HepG2 (cell line): ENCODE data around the gene ARHGEF6. TPM values are rescaled to one million over a fixed set of nuclear protein-coding genes. Genes with fewer than 3 reads are reported as not detected.
A peak's percentile ranks its signal among the peaks of the same experiment; 100 is the strongest.

Experiments
- ATAC-seq: fragments of 200-7000 bp; cut with Tn5 transposase; 3 replicates; pipeline ENCODE4 v1.9.1; 2020; ENCODE audit warnings: mild to moderate bottlenecking, moderate library complexity
- Bru-seq: library from RNA; stranded (reverse); fragments of 400-500 nt; gene quantifications from one replicate; lab custom pipeline; 2021; lab: Mats Ljungman, UMichigan
- BruChase-seq, 2 experiments: library from RNA; stranded (reverse); fragments of 400-500 nt; gene quantifications; one replicate each; lab custom pipeline; 2021; lab: Mats Ljungman, UMichigan
- BruUV-seq: library from RNA; stranded (reverse); fragments of 400-500 nt; replicated peaks from 2 replicates; lab custom pipeline; 2021; lab: Mats Ljungman, UMichigan
- CTCF ChIA-PET: fragments of 300-600 bp; formaldehyde crosslinking; extraction: SDS; loops from one replicate; lab custom pipeline; 2021; ENCODE audit warnings: low total read pairs, inconsistent platforms, low intra/inter-chr PET ratio; lab: Yijun Ruan, JAX
- POLR2A ChIA-PET: fragments of 350-600 bp; sonication (Branson Sonifier 250); formaldehyde crosslinking; loops from one replicate; lab custom pipeline; 2020; ENCODE audit warnings: antibody characterized with exemption, inconsistent platforms; lab: Yijun Ruan, JAX
- DNase-seq: peaks from one replicate; pipeline ENCODE4 v3.0.0-alpha.2; 2015; ENCODE audit warnings: low spot score
- FAIRE-seq: peaks from 3 replicates; lab custom pipeline; 2011; peaks lifted over from hg19 to GRCh38; lab: Jason Lieb, UNC
- H2AFZ ChIP-seq: one replicate; pipeline ENCODE4 v1.6.1; 2011; ENCODE audit warnings: low read length, inconsistent platforms
- H3K27ac ChIP-seq: fragments of 300-600 bp; 3 replicates; pipeline ENCODE4 v1.8.0; 2011; ENCODE audit warnings: mixed run types, mild to moderate bottlenecking, mixed read lengths, low read length, inconsistent platforms; ENCODE audit not compliant: insufficient read depth; ENCODE audit errors: extremely low read length
- H3K27me3 ChIP-seq, 2 experiments: fragments of 200-600 bp in 1 of 2; 2 replicates in 1 of 2; 3 replicates in 1 of 2; pipeline versions ENCODE4 v1.6.0 to v1.8.0; 2011; ENCODE audit warnings: low read length in 2 of 2, mild to moderate bottlenecking in 2 of 2, moderate library complexity in 2 of 2, inconsistent platforms in 1 of 2; ENCODE audit not compliant: insufficient read depth in 2 of 2, control insufficient read depth in 1 of 2
- H3K36me3 ChIP-seq, 2 experiments: fragments of 200-600 bp in 1 of 2; replicated peaks in 1 of 2; 2 replicates in 1 of 2; 3 replicates in 1 of 2; pipeline versions ENCODE4 v1.5.1 to v1.8.0; 2011; ENCODE audit warnings: low read length in 2 of 2, inconsistent platforms in 1 of 2; ENCODE audit not compliant: insufficient read depth in 2 of 2, control insufficient read depth in 1 of 2
- H3K4me1 ChIP-seq: 2 replicates; pipeline ENCODE4 v1.5.1; 2012; ENCODE audit warnings: low read length, inconsistent platforms; ENCODE audit not compliant: insufficient read depth
- H3K4me2 ChIP-seq: 2 replicates; pipeline ENCODE4 v1.6.0; 2011; ENCODE audit warnings: low read depth, low read length, inconsistent platforms
- H3K4me3 ChIP-seq, 3 experiments: fragments of 200-600 bp in 1 of 3; sonication (generic), shearing (Covaris generic) in 1 of 3; replicated peaks in 1 of 3; 2 replicates each; pipeline ENCODE4 v1.5.1; 2011 to 2016; ENCODE audit warnings: low read length in 3 of 3, inconsistent platforms in 2 of 3, low read depth in 2 of 3, mild to moderate bottlenecking in 2 of 3, control low read depth in 1 of 3, mixed read lengths in 1 of 3; ENCODE audit not compliant: insufficient read depth in 1 of 3
- H3K79me2 ChIP-seq: one replicate; pipeline ENCODE4 v1.6.1; 2011; ENCODE audit warnings: low read length, inconsistent platforms; ENCODE audit not compliant: insufficient read depth
- H3K9ac ChIP-seq: 2 replicates; pipeline ENCODE4 v1.6.0; 2011; ENCODE audit warnings: mild to moderate bottlenecking, low read depth, low read length, inconsistent platforms; ENCODE audit not compliant: insufficient read depth
- H3K9me3 ChIP-seq: 2 replicates; pipeline ENCODE4 v1.5.1; 2012; ENCODE audit warnings: mild to moderate bottlenecking, low read length
- H4K20me1 ChIP-seq: 2 replicates; pipeline ENCODE4 v1.6.0; 2011; ENCODE audit warnings: inconsistent platforms, mild to moderate bottlenecking, low read length, moderate library complexity; ENCODE audit not compliant: insufficient read depth
- FOXP1 ChIP-seq, 2 experiments: fragments of 450-650 bp in 1 of 2; IDR thresholded peaks; 2 replicates each; pipeline ENCODE4 v1.6.1; 2017 to 2018; ENCODE audit warnings: antibody characterized with exemption in 1 of 2
- NFYB ChIP-seq: sonication (generic); formaldehyde crosslinking; IDR thresholded peaks from 2 replicates; pipeline ENCODE4 v1.4.0; 2020; ENCODE audit warnings: missing genetic modification reagents
- STAG1 ChIP-seq: sonication (generic); formaldehyde crosslinking; IDR thresholded peaks from 2 replicates; pipeline ENCODE4 v1.4.0; 2020; ENCODE audit warnings: missing genetic modification reagents
- TCF7 ChIP-seq: sonication (generic); IDR thresholded peaks from 2 replicates; pipeline ENCODE4 v1.6.1; 2016; ENCODE audit warnings: antibody characterized with exemption, low read depth
- ZEB1 ChIP-seq: IDR thresholded peaks from 2 replicates; pipeline ENCODE4 v1.6.1; 2012; ENCODE audit warnings: mild to moderate bottlenecking, low read depth, inconsistent platforms; ENCODE audit not compliant: insufficient replicate concordance
- ZNF839 ChIP-seq: sonication (generic); formaldehyde crosslinking; IDR thresholded peaks from 2 replicates; pipeline ENCODE4 v1.4.0; 2020; ENCODE audit warnings: missing genetic modification reagents, mild to moderate bottlenecking, borderline replicate concordance
- WGBS: methylation state at CpG from one replicate; pipeline ENCODE4 v1.1.6; 2017; ENCODE audit warnings: low lambda C conversion rate; 5-methylcytosine and 5-hydroxymethylcytosine counted together
- in situ Hi-C: cut with HindIII; loops from 2 replicates; pipeline ENCODE4 v1.10.0; 2017; ENCODE audit warnings: low pct_unique_long_range_greater_than_20kb; ENCODE audit not compliant: extremely low pct_ligation_motif_present
- intact Hi-C: fragments of 100-400 bp; cut with micrococcal nuclease; formaldehyde crosslinking; loops from one replicate; pipeline ENCODE4 v1.10.0; 2022; ENCODE audit not compliant: unreplicated experiment
- long read RNA-seq, 2 experiments: library from RNA in 1 of 2; library from polyadenylated mRNA in 1 of 2; stranded (forward) in 1 of 2; unstranded in 1 of 2; transcript quantifications; one replicate each; pipeline ENCODE4 v2.0.0, GENCODE V29; 2019 to 2022
- polyA minus RNA-seq, 3 experiments: library from RNA; depleted of rRNA, polyadenylated mRNA; stranded (reverse); fragments of >200 nt; gene quantifications; 2 replicates each; pipeline ENCODE4 v1.2.3, GENCODE V29; 2011; ENCODE audit warnings: low replicate concordance in 1 of 3
- polyA plus RNA-seq, 8 experiments: library from polyadenylated mRNA; depleted of rRNA in 3 of 8; stranded (reverse) in 7 of 8; unstranded in 1 of 8; fragments of >200 nt; fragmentation: Illumina TruSeq in 4 of 8; extraction: Trizol in 4 of 8; gene quantifications; 2 replicates each; pipeline versions ENCODE4 v1.2.1 to v1.2.3, GENCODE V29; 2011 to 2016; ENCODE audit warnings: low read depth in 4 of 8, missing spikeins in 1 of 8, mixed read lengths in 1 of 8; ENCODE audit not compliant: insufficient read depth in 1 of 8
- total RNA-seq, 5 experiments: library from RNA; depleted of rRNA; stranded (reverse); fragments of >200 nt; fragmentation: Illumina TruSeq; extraction: Trizol; gene quantifications; 2 replicates each; pipeline ENCODE4 v1.2.3, GENCODE V29; 2016; ENCODE audit warnings: low read depth in 1 of 5

The ARHGEF6 gene
- total RNA-seq (2016; rRNA removed; fragmentation: Illumina TruSeq; extraction: Trizol): not detected in 2 replicates
- total RNA-seq (2016; cell fraction: cytosol; rRNA removed; fragmentation: Illumina TruSeq; extraction: Trizol; ENCODE audit: low read depth): not detected in 2 replicates
- not detected in 2 replicates for total RNA-seq (2016; cell fraction: insoluble cytoplasmic fraction; rRNA removed; fragmentation: Illumina TruSeq; extraction: Trizol)
- total RNA-seq (2016; cell fraction: membrane; rRNA removed; fragmentation: Illumina TruSeq; extraction: Trizol): not detected in 2 replicates
- not detected in 2 replicates for total RNA-seq (2016; cell fraction: nucleus; rRNA removed; fragmentation: Illumina TruSeq; extraction: Trizol)
- polyA plus RNA-seq (2011; rRNA removed): 0.01 and 0.03 TPM in 2 replicates
- not detected in 2 replicates for polyA plus RNA-seq (2011; cell fraction: cytosol; rRNA removed)
- polyA plus RNA-seq (2011; cell fraction: nucleus; rRNA removed): 0.09 and 0.10 TPM in 2 replicates
- 0.01 and 0.03 TPM in 2 replicates for polyA plus RNA-seq (2012)
- not detected in 2 replicates for polyA plus RNA-seq (2016; cell fraction: cytosol; fragmentation: Illumina TruSeq; extraction: Trizol; ENCODE audit: low read depth)
- polyA plus RNA-seq (2016; cell fraction: insoluble cytoplasmic fraction; fragmentation: Illumina TruSeq; extraction: Trizol; ENCODE audit: low read depth): not detected in 2 replicates
- polyA plus RNA-seq (2016; cell fraction: membrane; fragmentation: Illumina TruSeq; extraction: Trizol; ENCODE audit: low read depth): not detected in 2 replicates
- not detected in 2 replicates for polyA plus RNA-seq (2016; cell fraction: nucleus; fragmentation: Illumina TruSeq; extraction: Trizol; ENCODE audit: insufficient read depth, low read depth)
- polyA minus RNA-seq (2011; rRNA and poly(A)+ RNA removed; ENCODE audit: low replicate concordance): 0.02 and 0.04 TPM in 2 replicates
- not detected in 2 replicates for polyA minus RNA-seq (2011; cell fraction: cytosol; rRNA and poly(A)+ RNA removed)
- polyA minus RNA-seq (2011; cell fraction: nucleus; rRNA and poly(A)+ RNA removed): not detected in 2 replicates
- Bru-seq, nascent RNA: percentile 8 among the genes with signal in this experiment
- BruChase-seq, experiment 1, labeled RNA remaining after a 6-hour chase: percentile 8 among the genes with signal in this experiment
- percentile 10 among the genes with signal in this experiment for BruChase-seq, experiment 2, labeled RNA remaining after a 2-hour chase
- long read RNA-seq, experiment 1: 0 reads
- long read RNA-seq, experiment 2: 0 reads

GRCh38 chrX:136780763-136781162, at the start of gene ARHGEF6:
ARHGEF6 (minus strand) TSS chrX:136780932; CDS start chrX:136780882, 50 bp downstream.
- no peak within 1 kb of the TSS for H3K9ac ChIP-seq
- H3K9me3 ChIP-seq: no peaks in the 10 kb centered on the region
- FAIRE-seq: no peak
- no peak for ATAC-seq
- H3K4me2 ChIP-seq: no peak within 1 kb of the TSS
- WGBS: 2% methylated on average over 9 of the region's 10 CpGs
- H3K27me3 ChIP-seq: no peaks in the 10 kb centered on the region; a peak in 1 of 5 replicates
- DNase-seq: no peak
- no peak for TF ChIP-seq STAG1 (CRISPR knock-in tag)
- TF ChIP-seq ZNF839 (CRISPR knock-in tag): no peak
- TF ChIP-seq FOXP1 (IDR thresholded peaks at IDR 0.05): no peak
- TF ChIP-seq FOXP1 (CRISPR knock-in tag; IDR thresholded peaks at IDR 0.05): no peak
- no peak for TF ChIP-seq TCF7
- no peak for TF ChIP-seq NFYB (CRISPR knock-in tag)
- TF ChIP-seq ZEB1: no peak
- H3K79me2 ChIP-seq: no peaks in the 10 kb centered on the region
- no peaks in the 10 kb centered on the region for H3K4me1 ChIP-seq
- intact Hi-C loops: no loop called here
- H3K36me3 ChIP-seq: no peaks in the 10 kb centered on the region
- no peak within 1 kb of the TSS for H2AFZ ChIP-seq
- CTCF ChIA-PET: no interaction called here
- no peak within 1 kb of the TSS for H3K27ac ChIP-seq
- no TSS peak for BruUV-seq
- H4K20me1 ChIP-seq: no peaks in the 10 kb centered on the region
- POLR2A ChIA-PET: no interaction called here
- H3K4me3 ChIP-seq: no peak within 1 kb of the TSS
- in situ Hi-C loops: no loop called here
